Measurements from ENCODE around the gene SERPINB3.

- TF ChIP-seq CTCF (IDR thresholded peaks at IDR 0.05 in 8 of 11, conservative IDR thresholded peaks at IDR 0.05 in 3 of 11): no peak
- no peak for TF ChIP-seq POLR2A (IDR thresholded peaks at IDR 0.05)
These were observed 46.1 kb upstream of the SERPINB3 start for GRCh38 chr18:63707816-63708215.
